GM12873 (cell line): ENCODE measurements around the gene STX16.

Experiments
- TF ChIP-seq, protein P1 (sequence below): IDR thresholded peaks from 2 replicates; pipeline ENCODE4 v1.5.1; 2012; ENCODE audit warnings: low read depth, mild to moderate bottlenecking, moderate library complexity, low read length, control low read depth; ENCODE audit not compliant: insufficient read depth; ENCODE audit errors: missing control alignments

The STX16 gene

DNA sequence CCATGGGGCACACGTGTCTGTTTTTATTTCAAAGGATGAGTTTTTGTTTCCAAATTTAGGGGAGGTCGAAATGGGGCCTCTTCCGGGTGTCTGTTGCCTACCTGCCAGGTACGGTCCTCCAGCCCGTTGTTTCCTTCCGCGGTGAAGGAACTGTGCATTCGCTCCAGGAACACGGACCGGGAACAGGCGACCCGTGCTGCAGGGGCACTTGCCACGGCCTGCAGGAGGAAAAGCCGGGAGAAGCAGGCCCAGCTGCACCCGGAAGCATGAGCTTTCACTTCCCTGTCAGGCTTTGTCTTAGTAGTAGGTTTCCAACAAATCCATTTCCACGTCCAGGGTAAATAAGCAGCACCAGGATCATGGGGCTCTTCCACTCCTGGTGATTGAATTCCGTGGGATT is 24.6 kb downstream of the STX16 start:
- TF ChIP-seq, protein P1, sequence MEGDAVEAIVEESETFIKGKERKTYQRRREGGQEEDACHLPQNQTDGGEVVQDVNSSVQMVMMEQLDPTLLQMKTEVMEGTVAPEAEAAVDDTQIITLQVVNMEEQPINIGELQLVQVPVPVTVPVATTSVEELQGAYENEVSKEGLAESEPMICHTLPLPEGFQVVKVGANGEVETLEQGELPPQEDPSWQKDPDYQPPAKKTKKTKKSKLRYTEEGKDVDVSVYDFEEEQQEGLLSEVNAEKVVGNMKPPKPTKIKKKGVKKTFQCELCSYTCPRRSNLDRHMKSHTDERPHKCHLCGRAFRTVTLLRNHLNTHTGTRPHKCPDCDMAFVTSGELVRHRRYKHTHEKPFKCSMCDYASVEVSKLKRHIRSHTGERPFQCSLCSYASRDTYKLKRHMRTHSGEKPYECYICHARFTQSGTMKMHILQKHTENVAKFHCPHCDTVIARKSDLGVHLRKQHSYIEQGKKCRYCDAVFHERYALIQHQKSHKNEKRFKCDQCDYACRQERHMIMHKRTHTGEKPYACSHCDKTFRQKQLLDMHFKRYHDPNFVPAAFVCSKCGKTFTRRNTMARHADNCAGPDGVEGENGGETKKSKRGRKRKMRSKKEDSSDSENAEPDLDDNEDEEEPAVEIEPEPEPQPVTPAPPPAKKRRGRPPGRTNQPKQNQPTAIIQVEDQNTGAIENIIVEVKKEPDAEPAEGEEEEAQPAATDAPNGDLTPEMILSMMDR, result no peak

DNA sequence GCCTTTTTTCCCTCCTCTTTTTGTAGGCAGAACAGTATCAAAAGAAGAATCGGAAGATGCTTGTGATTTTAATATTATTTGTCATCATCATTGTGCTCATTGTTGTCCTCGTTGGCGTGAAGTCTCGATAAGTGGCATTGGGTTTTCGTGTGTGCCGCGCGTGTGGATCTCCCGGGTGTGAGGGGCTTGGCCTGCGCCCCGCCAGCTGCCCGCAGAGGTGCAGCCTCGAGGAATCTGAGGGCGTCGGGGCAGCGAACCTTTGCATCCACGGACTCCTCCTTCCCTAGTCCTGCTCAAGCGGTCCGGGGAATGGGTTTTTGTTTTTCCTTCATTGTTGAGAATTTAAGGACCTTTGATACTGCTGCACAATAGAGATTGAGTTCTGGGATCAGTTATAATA is 25.1 kb downstream of the STX16 start:
- TF ChIP-seq, protein P1, result no peak

DNA sequence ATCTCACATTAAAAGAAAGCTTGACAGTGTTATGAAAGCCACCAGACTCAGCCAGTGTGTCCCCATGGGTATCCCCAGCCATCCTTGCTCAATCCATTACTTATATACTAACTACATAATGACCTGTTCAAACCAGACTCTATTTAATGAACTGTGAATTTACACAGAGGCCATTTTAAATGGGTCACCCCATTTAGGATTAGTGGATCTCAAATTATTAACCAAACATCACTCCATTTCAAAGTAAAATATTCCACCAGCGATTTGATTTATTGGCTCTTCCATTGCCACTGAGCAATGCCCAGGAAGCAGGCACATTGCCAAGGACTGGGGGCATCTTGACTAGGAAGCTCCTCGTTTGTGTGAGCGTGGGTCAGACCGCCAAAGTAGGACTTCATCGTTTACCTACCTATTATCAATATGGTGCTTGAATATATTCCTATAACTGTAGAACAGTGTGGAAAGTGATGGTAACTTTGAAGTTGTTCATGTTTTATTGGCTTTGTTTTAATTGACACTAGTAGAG is 26.1 kb downstream of the STX16 start:
- TF ChIP-seq, protein P1, result no peak

DNA sequence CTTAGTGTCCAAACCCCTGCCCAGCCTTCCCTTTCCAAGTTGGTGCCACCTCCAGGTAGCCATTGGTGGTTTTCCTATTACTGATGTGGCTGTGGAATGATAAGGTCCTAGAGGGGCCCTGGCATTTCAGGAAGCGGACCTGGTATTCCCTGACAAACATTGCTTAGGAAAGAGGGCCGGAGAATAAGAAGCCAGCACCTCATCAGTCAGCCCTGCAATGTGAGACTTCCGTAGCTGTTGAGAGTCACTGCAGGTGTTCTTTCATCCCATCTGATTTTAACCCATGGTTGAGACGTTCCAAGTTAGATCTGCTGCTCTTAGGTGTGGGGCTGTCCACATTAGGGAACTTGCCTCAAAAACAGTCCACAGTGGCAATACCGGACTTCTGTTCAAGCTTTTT is 26.7 kb downstream of the STX16 start:
- TF ChIP-seq, protein P1, result no peak

DNA sequence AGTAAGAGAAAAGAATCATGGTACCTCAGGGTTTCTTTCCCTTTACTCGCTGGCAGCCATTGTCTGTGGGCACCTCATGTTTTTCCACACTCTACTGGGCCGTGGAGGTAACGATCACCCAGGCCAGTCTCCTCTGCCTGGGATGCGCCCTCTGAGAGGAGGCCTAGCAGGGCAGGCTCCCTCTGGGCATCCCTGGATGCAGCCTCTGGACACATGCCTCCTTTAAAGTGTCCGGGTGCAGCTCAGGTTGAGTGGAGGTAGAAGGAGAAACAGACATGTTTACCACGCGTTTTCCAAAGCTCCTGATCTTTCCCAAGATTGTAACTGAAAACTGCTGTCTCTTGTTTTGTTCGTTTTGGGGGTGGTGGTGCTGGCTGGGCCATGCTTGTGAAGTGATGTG is 27.7 kb downstream of the STX16 start:
- TF ChIP-seq, protein P1, result no peak

DNA sequence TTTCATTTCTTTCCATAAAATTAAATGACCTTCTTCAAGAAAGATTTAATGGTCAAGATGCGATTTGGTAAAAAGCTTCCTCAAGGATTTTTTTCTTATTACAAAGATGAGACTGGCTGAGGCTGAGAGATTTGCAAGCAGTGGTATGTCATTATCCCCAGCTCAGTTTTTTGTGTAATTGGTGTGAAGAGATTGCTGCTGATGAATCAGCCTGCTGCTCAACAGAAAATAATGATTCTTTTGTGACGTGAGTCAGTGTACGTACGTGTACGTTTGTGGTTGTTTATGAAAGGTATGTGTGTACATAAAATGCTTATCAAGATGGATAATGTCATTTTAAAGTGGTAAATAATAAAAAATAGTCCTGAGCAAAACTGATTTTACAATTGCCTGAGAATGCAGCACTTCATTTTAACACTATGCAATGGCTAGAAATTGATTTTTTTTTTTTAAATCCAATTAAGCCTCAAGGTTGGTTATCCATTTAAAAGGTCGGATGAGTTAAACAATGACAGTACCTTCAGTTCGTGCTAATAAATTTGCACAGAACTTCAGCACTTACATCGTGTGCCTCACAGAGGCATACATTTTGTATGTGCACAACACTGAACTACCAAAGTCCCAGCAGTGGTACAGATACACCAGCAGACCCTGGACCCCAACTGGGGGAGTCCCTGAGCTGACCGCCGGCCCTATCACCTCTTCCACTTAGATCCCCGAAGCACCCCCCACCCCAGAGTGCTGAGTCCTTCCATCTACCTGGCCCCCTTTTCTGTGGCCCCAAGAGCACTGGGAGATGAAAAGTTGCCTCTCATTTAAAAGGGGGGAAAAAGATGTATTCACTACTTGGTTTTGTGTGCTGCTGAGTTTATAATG is 31.8 kb downstream of the STX16 start:
- TF ChIP-seq, protein P1, result no peak

DNA sequence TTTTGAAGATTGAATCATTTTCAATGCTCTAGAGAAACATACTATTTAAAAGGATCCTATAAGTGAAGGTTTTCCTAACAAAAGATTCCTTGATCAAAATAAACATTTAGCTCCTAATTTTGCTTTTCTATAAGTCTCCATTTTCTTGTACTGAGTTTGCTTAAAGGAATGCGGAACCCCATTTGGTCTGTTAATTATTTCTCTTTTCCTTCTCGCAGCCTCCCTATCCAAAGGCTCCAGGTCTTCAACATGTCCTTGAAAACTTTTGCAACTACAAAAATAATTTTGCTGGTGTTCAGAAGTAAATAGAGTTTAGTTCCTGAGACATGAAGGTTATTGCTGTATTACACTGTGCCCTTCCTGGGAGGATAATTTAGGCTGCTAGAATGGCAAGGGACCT is 33.2 kb downstream of the STX16 start:
- TF ChIP-seq, protein P1, result no peak
